Left ventricle myocardium inferior (tissue), 1 donor: ENCODE data around the gene CD33. TPM values are rescaled to one million over a fixed set of nuclear protein-coding genes. Genes with fewer than 3 reads are reported as not detected.

ENCODE experiments used
- DNase-seq: peaks from one replicate; pipeline ENCODE4 v3.0.0-alpha.2; 2020
- H3K27ac ChIP-seq: fragments of 200-600 bp; replicated peaks from 2 replicates; pipeline ENCODE4 v1.8.0; 2021
- H3K27me3 ChIP-seq: fragments of 200-600 bp; 2 replicates; pipeline ENCODE4 v1.8.0; 2021; ENCODE audit warnings: low read depth
- H3K36me3 ChIP-seq: fragments of 200-600 bp; 2 replicates; pipeline ENCODE4 v1.8.0; 2021
- H3K4me1 ChIP-seq: fragments of 200-600 bp; 2 replicates; pipeline ENCODE4 v1.8.0; 2021
- H3K4me3 ChIP-seq: fragments of 200-600 bp; 2 replicates; pipeline ENCODE4 v1.8.0; 2021; ENCODE audit warnings: mild to moderate bottlenecking, moderate library complexity
- H3K9me3 ChIP-seq: fragments of 200-600 bp; replicated peaks from 2 replicates; pipeline ENCODE4 v1.8.0; 2021
- intact Hi-C: fragments of 100-400 bp; cut with micrococcal nuclease; formaldehyde crosslinking; loops from one replicate; pipeline ENCODE4 v1.11.0; 2022
- microRNA-seq: library from miRNA; unstranded; fragments of <30 nt; microRNA quantifications from one replicate; pipeline ENCODE4 v1.2.0, GENCODE V29; 2020
- total RNA-seq: library from RNA; stranded (reverse); fragmentation: NEBNext Ultra II Directional; extraction: Animal tissue kit (Norgen Biotek cat#: 25700); gene quantifications from one replicate; pipeline ENCODE4 v1.2.1, GENCODE V29; 2021
- TF ChIP-seq, protein P1 (sequence below): fragments of 200-600 bp; IDR thresholded peaks from 2 replicates; pipeline ENCODE4 v1.8.0; 2021; ENCODE audit warnings: antibody characterized with exemption, mild to moderate bottlenecking, borderline replicate concordance
- donor health status: DM: no; HTN: yes; CAD: no; lungs with severe emphysema.

CD33 gene
- total RNA-seq, 1 donor from 2014 or later: 3.0 TPM

DNA sequence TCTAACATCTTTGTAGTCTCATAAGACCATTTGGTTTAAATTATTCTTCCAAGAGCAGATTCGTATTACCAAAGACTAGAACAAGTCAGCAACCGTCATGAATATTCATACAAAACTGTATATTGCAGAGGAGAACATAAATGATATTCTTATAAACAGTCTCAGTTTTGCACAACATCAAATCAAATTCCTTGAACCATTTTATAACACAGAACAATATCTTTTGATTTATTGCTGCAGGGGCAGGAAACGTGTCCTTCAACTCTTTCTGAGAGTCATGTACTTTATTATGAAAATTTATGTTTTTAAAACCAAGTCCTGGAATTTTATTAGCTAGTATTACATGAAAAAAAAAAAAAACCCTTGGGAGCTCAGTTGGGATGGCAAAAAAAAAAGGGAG lies 52.2 kb downstream of the CD33 start:
- peaks cover 66% of the 10 kb centered on the region for H3K27me3 ChIP-seq
- no peak for DNase-seq
- no peak overlapping the region for H3K27ac ChIP-seq
- no peaks in the 10 kb centered on the region for H3K4me1 ChIP-seq
- no peak overlapping the region for H3K4me3 ChIP-seq
- H3K9me3 ChIP-seq: no peaks in the 10 kb centered on the region
- TF ChIP-seq, protein P1, sequence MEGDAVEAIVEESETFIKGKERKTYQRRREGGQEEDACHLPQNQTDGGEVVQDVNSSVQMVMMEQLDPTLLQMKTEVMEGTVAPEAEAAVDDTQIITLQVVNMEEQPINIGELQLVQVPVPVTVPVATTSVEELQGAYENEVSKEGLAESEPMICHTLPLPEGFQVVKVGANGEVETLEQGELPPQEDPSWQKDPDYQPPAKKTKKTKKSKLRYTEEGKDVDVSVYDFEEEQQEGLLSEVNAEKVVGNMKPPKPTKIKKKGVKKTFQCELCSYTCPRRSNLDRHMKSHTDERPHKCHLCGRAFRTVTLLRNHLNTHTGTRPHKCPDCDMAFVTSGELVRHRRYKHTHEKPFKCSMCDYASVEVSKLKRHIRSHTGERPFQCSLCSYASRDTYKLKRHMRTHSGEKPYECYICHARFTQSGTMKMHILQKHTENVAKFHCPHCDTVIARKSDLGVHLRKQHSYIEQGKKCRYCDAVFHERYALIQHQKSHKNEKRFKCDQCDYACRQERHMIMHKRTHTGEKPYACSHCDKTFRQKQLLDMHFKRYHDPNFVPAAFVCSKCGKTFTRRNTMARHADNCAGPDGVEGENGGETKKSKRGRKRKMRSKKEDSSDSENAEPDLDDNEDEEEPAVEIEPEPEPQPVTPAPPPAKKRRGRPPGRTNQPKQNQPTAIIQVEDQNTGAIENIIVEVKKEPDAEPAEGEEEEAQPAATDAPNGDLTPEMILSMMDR: no peak
- no peaks in the 10 kb centered on the region for H3K36me3 ChIP-seq
- intact Hi-C loops: no loop called here

DNA sequence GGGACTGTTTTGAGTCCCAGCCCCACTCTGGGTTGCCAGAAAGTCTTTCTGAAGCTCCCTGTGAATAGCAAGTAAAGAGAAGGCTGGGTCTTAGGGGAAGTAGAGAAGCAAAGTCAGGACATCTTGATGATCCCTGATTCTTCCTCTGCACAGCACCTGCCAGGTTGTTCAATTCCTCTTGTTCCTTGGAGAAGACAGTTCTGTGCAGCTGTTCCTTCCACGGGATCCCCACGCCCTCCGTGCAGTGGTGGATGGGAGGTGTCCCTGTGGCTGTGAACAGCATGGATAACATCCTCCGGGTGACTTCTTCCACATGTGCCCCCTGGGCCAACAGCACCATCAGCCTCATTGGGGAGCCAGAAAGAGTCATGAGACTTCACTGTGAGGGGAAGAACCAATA lies 57.5 kb downstream of the CD33 start:
- Histone ChIP-seq H3K4me1 (no peaks in the 10 kb centered on the region), H3K27me3 (peaks cover 86% of the 10 kb centered on the region), H3K9me3 (peaks cover 12% of the 10 kb centered on the region), H3K4me3 (no peak overlapping the region), H3K27ac (no peak overlapping the region), H3K36me3 (no peaks in the 10 kb centered on the region)
- TF ChIP-seq, protein P1: no peak
- DNase-seq: no peak
- intact Hi-C loops: no loop called here

DNA sequence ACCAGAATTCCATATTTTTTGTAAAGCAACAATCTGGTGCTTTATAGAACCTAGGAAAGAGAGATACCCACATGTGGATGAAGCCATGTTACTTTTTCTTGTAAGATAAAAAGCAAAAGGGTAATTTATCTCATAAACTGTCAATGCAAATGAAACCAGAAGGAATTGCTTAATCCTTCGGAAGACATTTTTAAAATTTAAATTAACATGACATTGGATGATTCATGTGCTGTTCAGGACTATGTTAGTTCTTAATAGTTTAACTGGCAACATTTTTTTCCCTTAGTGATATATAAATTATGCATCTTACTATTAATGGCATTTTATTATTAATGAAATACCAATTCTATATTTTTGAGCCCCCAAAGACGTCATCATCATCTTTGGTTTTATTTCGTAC lies 60.8 kb downstream of the CD33 start:
- Histone ChIP-seq H3K27me3 (peaks cover 87% of the 10 kb centered on the region), H3K4me3 (no peak overlapping the region), H3K36me3 (no peaks in the 10 kb centered on the region), H3K9me3 (peaks cover 12% of the 10 kb centered on the region), H3K27ac (no peak overlapping the region), H3K4me1 (no peaks in the 10 kb centered on the region)
- no peak for DNase-seq
- intact Hi-C loops: no loop called here
- TF ChIP-seq, protein P1: no peak

Small RNAs within 50 kb of the gene (microRNA-seq; reads per million reads assigned to microRNA genes)
- not detected for gene MIR8074

Other genes with a start within 250 kb of the CD33 start
- gene KLK7, start 241.2 kb upstream of the CD33 start, total RNA-seq: not detected
- not detected for gene KLK8, start 223.5 kb upstream of the CD33 start, total RNA-seq
- not detected for gene KLK10, start 205.4 kb upstream of the CD33 start, total RNA-seq
- gene KLK11, start 198.5 kb upstream of the CD33 start, total RNA-seq: not detected
- gene KLK12, start 190.1 kb upstream of the CD33 start, total RNA-seq: not detected
- not detected for gene KLK13, start 160.0 kb upstream of the CD33 start, total RNA-seq
- 1.6 TPM for gene KLK14, start 142.2 kb upstream of the CD33 start, total RNA-seq
- gene CTU1, start 116.7 kb upstream of the CD33 start, total RNA-seq: 4.4 TPM
- gene SIGLEC9, start 100.2 kb upstream of the CD33 start, total RNA-seq: 1.7 TPM
- gene SIGLEC7, start 82.8 kb upstream of the CD33 start, total RNA-seq: 0.47 TPM
- not detected for gene SIGLECL1, start 26.0 kb downstream of the CD33 start, total RNA-seq
- gene IGLON5, start 86.6 kb downstream of the CD33 start, total RNA-seq: not detected
- gene VSIG10L, start 117.1 kb downstream of the CD33 start, total RNA-seq: 0.66 TPM
- gene ETFB, start 141.3 kb downstream of the CD33 start, total RNA-seq: 365 TPM
- 1.5 TPM for gene CLDND2, start 143.9 kb downstream of the CD33 start, total RNA-seq
- gene NKG7, start 147.6 kb downstream of the CD33 start, total RNA-seq: 1.8 TPM
- gene LIM2, start 162.9 kb downstream of the CD33 start, total RNA-seq: not detected
- not detected for gene C19orf84, start 165.5 kb downstream of the CD33 start, total RNA-seq
- 0.38 TPM for gene SIGLEC10, start 192.6 kb downstream of the CD33 start, total RNA-seq
- 0.16 TPM for gene SIGLEC8, start 233.4 kb downstream of the CD33 start, total RNA-seq